Endodermal cell (in vitro differentiated cells): ENCODE results near the gene LMF1. TPM values are rescaled to one million over a fixed set of nuclear protein-coding genes. Genes with fewer than 3 reads are reported as not detected.

ENCODE experiments used
- DNase-seq: peaks from one replicate; pipeline ENCODE4 v3.0.0-alpha.2; 2017
- H3K27ac ChIP-seq: 2 replicates; pipeline ENCODE4 v1.5.1; 2013; ENCODE audit warnings: mild to moderate bottlenecking, low read depth, low read length, moderate library complexity
- H3K27me3 ChIP-seq: 2 replicates; pipeline ENCODE4 v1.6.1; 2013; ENCODE audit warnings: mild to moderate bottlenecking, low read length, moderate library complexity; ENCODE audit not compliant: insufficient read depth, control insufficient read depth, poor library complexity, severe bottlenecking
- H3K36me3 ChIP-seq: 2 replicates; pipeline ENCODE4 v1.7.0; 2013; ENCODE audit warnings: mild to moderate bottlenecking, low read length, moderate library complexity; ENCODE audit not compliant: control insufficient read depth, insufficient read depth
- H3K4me1 ChIP-seq: one replicate; pipeline ENCODE4 v1.7.0; 2013; ENCODE audit warnings: low read length; ENCODE audit not compliant: control insufficient read depth, insufficient read depth
- H3K4me3 ChIP-seq: 2 replicates; pipeline ENCODE4 v1.5.1; 2013; ENCODE audit warnings: mild to moderate bottlenecking, low read length, moderate library complexity
- H3K9ac ChIP-seq: 2 replicates; pipeline ENCODE4 v1.6.1; 2013; ENCODE audit warnings: mild to moderate bottlenecking, low read length, moderate library complexity; ENCODE audit not compliant: poor library complexity, severe bottlenecking; ENCODE audit errors: extremely low read depth
- H3K9me3 ChIP-seq: 2 replicates; pipeline ENCODE4 v1.6.1; 2013; ENCODE audit warnings: mild to moderate bottlenecking, low read length, moderate library complexity; ENCODE audit not compliant: control insufficient read depth
- H3K27ac Mint-ChIP-seq: 2 replicates; pipeline ENCODE4 v1.8.0; 2020; ENCODE audit warnings: mixed read lengths
- H3K27me3 Mint-ChIP-seq: 2 replicates; pipeline ENCODE4 v1.8.0; 2021; ENCODE audit warnings: mild to moderate bottlenecking, mixed read lengths; ENCODE audit not compliant: insufficient read depth
- H3K36me3 Mint-ChIP-seq: 2 replicates; pipeline ENCODE4 v1.8.0; 2020; ENCODE audit warnings: low read depth, mixed read lengths
- H3K4me1 Mint-ChIP-seq: 2 replicates; pipeline ENCODE4 v1.8.0; 2020; ENCODE audit warnings: mixed read lengths
- H3K4me3 Mint-ChIP-seq: 2 replicates; pipeline ENCODE4 v1.8.0; 2020; ENCODE audit warnings: mild to moderate bottlenecking, moderate library complexity, mixed read lengths
- H3K9me3 Mint-ChIP-seq: 2 replicates; pipeline ENCODE4 v1.8.0; 2020; ENCODE audit warnings: mild to moderate bottlenecking, mixed read lengths
- WGBS, 2 experiments: methylation state at CpG; one replicate each; pipeline versions ENCODE4 v1.1.5 to v1.1.7; 2013; ENCODE audit warnings: missing lambda C conversion rate in 2 of 2, mixed read lengths in 1 of 2; ENCODE audit not compliant: insufficient coverage in 1 of 2, insufficient read length in 1 of 2; 5-methylcytosine and 5-hydroxymethylcytosine counted together
- total RNA-seq, 2 donors: library from RNA; stranded (reverse); fragmentation: NEBNext Ultra II Directional in 1 of 2; extraction: Animal tissue kit (Norgen Biotek cat#: 25700) in 1 of 2; gene quantifications; 2 replicates in 1 of 2; 3 replicates in 1 of 2; pipeline ENCODE4 v1.2.1, GENCODE V29; 2021
- TF ChIP-seq, protein P1 (sequence below): fragments of 200-600 bp; sonication (generic); conservative IDR thresholded peaks from 2 replicates; pipeline ENCODE4 v1.5.0; 2021; ENCODE audit warnings: antibody characterized with exemption, mild to moderate bottlenecking

LMF1 gene
- total RNA-seq, 2 donors from 2014 or later, result 13.7 to 15.1 TPM

DNA sequence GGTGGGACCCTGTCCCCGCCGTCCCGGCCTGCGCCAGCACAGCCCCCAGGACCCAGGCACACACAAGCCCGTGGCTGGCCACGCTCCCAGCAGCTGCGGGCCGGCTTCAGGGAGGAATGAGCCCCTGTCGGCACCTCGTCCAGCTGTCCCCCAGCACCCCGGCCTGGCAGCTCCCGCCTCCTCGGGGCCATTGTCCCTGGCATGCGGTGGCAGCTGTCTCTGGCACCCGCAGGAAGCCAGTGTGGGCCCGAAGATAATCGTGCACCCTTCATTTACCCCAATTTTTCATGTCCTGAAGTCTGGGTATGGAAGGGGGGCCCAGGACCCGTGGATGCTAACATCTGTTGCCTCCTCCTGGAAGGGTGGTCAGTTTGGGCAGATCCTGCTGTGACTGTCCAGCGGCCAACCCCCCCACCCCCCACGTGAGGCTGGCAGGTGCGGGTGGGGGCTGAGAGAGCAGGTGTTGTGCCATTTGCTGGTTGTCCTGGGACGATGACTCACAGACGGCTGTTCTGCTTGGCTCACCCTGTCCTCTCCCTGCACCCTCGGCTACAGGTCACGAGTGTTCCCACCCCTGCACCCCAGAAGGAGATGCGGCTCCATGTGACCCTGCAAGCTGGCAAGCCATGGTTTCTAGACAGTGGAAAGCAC lies 4.0 kb upstream of the LMF1 start:
- Mint-ChIP-seq H3K4me1 (peaks cover 2% of the 10 kb centered on the region), H3K4me3 (no peak overlapping the region), H3K27ac (no peak overlapping the region), H3K36me3 (no peaks in the 10 kb centered on the region), H3K27me3 (peaks cover 30% of the 10 kb centered on the region), H3K9me3 (peaks cover 3% of the 10 kb centered on the region)
- TF ChIP-seq, protein P1, sequence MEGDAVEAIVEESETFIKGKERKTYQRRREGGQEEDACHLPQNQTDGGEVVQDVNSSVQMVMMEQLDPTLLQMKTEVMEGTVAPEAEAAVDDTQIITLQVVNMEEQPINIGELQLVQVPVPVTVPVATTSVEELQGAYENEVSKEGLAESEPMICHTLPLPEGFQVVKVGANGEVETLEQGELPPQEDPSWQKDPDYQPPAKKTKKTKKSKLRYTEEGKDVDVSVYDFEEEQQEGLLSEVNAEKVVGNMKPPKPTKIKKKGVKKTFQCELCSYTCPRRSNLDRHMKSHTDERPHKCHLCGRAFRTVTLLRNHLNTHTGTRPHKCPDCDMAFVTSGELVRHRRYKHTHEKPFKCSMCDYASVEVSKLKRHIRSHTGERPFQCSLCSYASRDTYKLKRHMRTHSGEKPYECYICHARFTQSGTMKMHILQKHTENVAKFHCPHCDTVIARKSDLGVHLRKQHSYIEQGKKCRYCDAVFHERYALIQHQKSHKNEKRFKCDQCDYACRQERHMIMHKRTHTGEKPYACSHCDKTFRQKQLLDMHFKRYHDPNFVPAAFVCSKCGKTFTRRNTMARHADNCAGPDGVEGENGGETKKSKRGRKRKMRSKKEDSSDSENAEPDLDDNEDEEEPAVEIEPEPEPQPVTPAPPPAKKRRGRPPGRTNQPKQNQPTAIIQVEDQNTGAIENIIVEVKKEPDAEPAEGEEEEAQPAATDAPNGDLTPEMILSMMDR, result no peak
- Histone ChIP-seq H3K4me1 (peaks cover 2% of the 10 kb centered on the region), H3K36me3 (no peaks in the 10 kb centered on the region), H3K9ac (no peak overlapping the region), H3K27me3 (peaks cover 25% of the 10 kb centered on the region), H3K27ac (no peak overlapping the region), H3K4me3 (no peak overlapping the region), H3K9me3 (no peaks in the 10 kb centered on the region)
- WGBS, 2 experiments, result 89 to 93% methylated on average over 17 to 26 of the region's 26 CpGs
- no peak for DNase-seq

DNA sequence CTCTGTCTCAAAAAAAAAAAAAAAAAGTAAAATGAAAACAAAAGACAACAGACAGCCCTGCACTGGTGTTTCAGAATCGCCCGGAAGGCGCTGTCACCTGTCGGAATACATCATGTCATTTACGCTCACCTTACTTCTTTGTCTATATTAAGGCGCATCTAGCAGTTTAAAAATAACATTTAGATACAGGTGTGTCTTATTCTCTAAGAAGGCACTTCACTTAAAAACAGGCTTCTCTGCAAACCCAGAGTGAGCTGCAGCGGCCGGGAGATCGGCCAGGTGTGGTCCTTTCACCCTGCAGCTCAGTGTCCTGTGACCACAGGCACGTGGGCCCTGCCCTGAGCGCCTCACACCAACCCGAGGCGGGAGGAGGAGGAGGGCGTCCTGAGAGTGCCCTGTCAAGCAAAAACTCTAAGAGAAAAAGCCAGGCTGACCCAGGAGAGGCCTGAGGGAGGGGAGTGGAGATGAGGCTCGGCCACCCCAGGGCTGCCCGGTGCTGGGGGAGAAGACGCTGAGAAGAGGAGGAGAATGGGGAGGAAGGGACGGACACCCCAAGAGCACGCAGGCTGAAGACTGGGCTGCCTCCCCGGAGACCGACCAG lies 3.3 kb upstream of the LMF1 start:
- peaks cover 3% of the 10 kb centered on the region for H3K4me1 ChIP-seq
- 87 to 89% methylated on average over 7 to 21 of the region's 21 CpGs for WGBS, 2 experiments
- no peaks in the 10 kb centered on the region for H3K9me3 ChIP-seq
- Mint-ChIP-seq H3K4me1 (peaks cover 4% of the 10 kb centered on the region), H3K36me3 (no peaks in the 10 kb centered on the region), H3K4me3 (no peak overlapping the region), H3K27ac (no peak overlapping the region), H3K27me3 (peaks cover 25% of the 10 kb centered on the region), H3K9me3 (peaks cover 3% of the 10 kb centered on the region)
- DNase-seq, result no peak
- H3K9ac ChIP-seq, result no peak overlapping the region
- H3K4me3 ChIP-seq, result no peak overlapping the region
- no peaks in the 10 kb centered on the region for H3K36me3 ChIP-seq
- H3K27me3 ChIP-seq, result peaks cover 19% of the 10 kb centered on the region
- H3K27ac ChIP-seq, result no peak overlapping the region
- TF ChIP-seq, protein P1, result no peak

DNA sequence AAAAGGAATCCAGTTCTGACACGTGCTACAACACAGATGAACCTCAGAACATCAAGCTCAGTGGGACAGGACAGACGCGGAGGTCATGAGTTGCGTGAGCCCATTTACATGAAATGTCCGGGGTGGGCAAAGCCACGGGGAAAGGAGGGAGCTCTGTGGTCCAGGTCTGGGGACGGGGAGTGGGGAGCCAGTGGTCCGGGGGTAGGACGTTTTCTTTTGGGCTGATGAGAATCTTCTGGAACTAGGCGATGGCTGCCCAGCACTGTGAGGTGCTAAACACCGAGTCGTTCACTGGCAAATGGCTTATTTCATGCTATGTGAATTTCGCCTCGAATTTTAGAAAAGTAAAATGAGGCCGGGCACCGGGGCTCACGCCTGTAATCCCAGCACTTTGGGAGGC lies 2.6 kb upstream of the LMF1 start:
- no peak overlapping the region for H3K27ac Mint-ChIP-seq
- H3K4me3 Mint-ChIP-seq, result no peak overlapping the region
- no peak overlapping the region for H3K27ac ChIP-seq
- no peak for DNase-seq
- no peaks in the 10 kb centered on the region for H3K36me3 ChIP-seq
- no peak overlapping the region for H3K4me3 ChIP-seq
- no peaks in the 10 kb centered on the region for H3K9me3 ChIP-seq
- H3K9me3 Mint-ChIP-seq, result peaks cover 3% of the 10 kb centered on the region
- 90 to 92% methylated on average over 17 of the region's 17 CpGs for WGBS, 2 experiments
- H3K4me1 Mint-ChIP-seq, result peaks cover 9% of the 10 kb centered on the region
- peaks cover 20% of the 10 kb centered on the region for H3K27me3 Mint-ChIP-seq
- H3K9ac ChIP-seq, result no peak overlapping the region
- no peaks in the 10 kb centered on the region for H3K36me3 Mint-ChIP-seq
- H3K4me1 ChIP-seq, result peaks cover 3% of the 10 kb centered on the region
- H3K27me3 ChIP-seq, result peaks cover 12% of the 10 kb centered on the region
- TF ChIP-seq, protein P1, result no peak
